Loucy (cell line): ENCODE data around the gene LAMA4.

Source experiments
- EZH2phosphoT487 ChIP-seq: fragments of 200-600 bp; IDR thresholded peaks from 2 replicates; pipeline ENCODE4 v1.6.1; 2018; ENCODE audit warnings: antibody characterized with exemption, mild to moderate bottlenecking, moderate library complexity, borderline replicate concordance
- TF ChIP-seq, protein P1 (sequence below): fragments of 200-600 bp; sonication (generic); conservative IDR thresholded peaks from 2 replicates; pipeline ENCODE4 v1.5.1; 2014; ENCODE audit warnings: mild to moderate bottlenecking, antibody characterized with exemption, low read length

DNA sequence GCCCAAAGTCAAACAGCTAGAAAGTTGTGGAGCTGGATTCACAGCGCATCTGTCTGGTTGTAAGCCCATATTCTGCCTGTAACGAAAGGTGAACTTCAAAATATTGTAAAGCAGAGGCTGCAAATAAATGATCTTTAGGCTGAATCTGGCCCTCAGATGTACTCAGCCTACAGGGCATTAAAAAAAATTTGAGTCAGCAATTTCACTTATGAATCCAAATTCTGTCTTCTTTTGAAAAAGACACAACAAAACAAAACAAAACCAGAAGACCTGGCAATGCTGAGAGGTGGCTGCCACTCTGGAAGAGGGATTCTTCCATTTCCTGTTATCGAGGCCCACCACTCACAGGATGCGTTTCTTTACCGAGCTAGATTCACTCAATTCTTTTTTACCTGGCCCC lies 7.1 kb downstream of the LAMA4 start:
- TF ChIP-seq, protein P1, sequence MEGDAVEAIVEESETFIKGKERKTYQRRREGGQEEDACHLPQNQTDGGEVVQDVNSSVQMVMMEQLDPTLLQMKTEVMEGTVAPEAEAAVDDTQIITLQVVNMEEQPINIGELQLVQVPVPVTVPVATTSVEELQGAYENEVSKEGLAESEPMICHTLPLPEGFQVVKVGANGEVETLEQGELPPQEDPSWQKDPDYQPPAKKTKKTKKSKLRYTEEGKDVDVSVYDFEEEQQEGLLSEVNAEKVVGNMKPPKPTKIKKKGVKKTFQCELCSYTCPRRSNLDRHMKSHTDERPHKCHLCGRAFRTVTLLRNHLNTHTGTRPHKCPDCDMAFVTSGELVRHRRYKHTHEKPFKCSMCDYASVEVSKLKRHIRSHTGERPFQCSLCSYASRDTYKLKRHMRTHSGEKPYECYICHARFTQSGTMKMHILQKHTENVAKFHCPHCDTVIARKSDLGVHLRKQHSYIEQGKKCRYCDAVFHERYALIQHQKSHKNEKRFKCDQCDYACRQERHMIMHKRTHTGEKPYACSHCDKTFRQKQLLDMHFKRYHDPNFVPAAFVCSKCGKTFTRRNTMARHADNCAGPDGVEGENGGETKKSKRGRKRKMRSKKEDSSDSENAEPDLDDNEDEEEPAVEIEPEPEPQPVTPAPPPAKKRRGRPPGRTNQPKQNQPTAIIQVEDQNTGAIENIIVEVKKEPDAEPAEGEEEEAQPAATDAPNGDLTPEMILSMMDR: no peak
- TF ChIP-seq EZH2phosphoT487: no peak
